Body of pancreas (tissue), 4 donors: Measurements from ENCODE around the gene LBH.

Experiments used
- CTCF ChIP-seq, 7 experiments: fragments of 450-650 bp in 4 of 7; fragments of 200-600 bp in 3 of 7; sonication (generic) in 3 of 7; IDR thresholded peaks; one replicate each; pipeline ENCODE4 v1.5.1; 2016 to 2019; ENCODE audit warnings: antibody characterized with exemption in 7 of 7
- POLR2A ChIP-seq, 3 donors: fragments of 450-650 bp; IDR thresholded peaks; one replicate each; pipeline ENCODE4 v1.6.1; 2016; ENCODE audit warnings: antibody characterized with exemption in 3 of 3, mild to moderate bottlenecking in 2 of 3

- TF ChIP-seq POLR2A (IDR thresholded peaks at IDR 0.05): no peak
- no peak for TF ChIP-seq CTCF (IDR thresholded peaks at IDR 0.05)
Observed at GRCh38 chr2:30204281-30204680, 27.1 kb upstream of the LBH start.
